ENCODE results near the gene HCFC1R1.

The HCFC1R1 gene

DNA sequence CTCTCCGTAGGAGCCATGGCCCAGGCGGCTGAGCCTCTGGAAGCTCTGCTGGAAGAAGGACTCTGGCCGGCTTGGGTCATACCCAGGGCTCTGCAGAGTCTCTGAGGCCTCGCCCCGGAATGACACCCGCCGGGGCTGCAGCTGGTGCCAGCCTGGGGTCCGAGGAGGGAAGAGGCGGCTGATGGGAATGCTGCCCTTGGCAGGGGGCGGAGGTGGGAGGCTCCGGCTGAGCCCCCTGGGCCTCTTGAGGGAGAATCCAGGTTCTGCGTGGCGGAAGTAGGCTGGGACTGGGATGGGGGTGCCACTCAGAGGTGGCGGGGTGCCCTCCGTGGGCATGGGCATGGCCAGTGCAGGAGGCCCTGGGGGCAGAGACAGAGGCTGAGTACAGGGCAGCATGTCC, 47.1 kb downstream of the HCFC1R1 start:
- Histone ChIP-seq H3K27ac (0 out of 22 replicates have a peak overlapping the region, but pooled peaks of 1 of the 11 experiments have one; percentile 12), H3K9me3 (replicated peaks in 1 of 11) (no peaks in the 10 kb centered on the region), H3K36me3 (peaks cover 0 to 69% (median 40%) of the 10 kb centered on the region in 11 experiments; a peak in 12 of 22 replicates), H3K4me3 (no peak overlapping the region), H3K4me1 (peaks cover 57 to 94% (median 92%) of the 10 kb centered on the region in 10 experiments), H3K4me2 (peak overlapping the region in 9 of 11 experiments; percentile 92 to 99 (median 96); a peak in 17 of 22 replicates), H4K20me1 (peaks cover 24 to 71% (median 66%) of the 10 kb centered on the region in 11 experiments), H3K9ac (peak overlapping the region in 5 of 11 experiments; percentile 44 to 92 (median 88); a peak in 5 of 22 replicates), H3K27me3 (no peaks in the 10 kb centered on the region)
- TF ChIP-seq Cebpa-rat (IDR thresholded peaks at IDR 0.05): no peak

DNA sequence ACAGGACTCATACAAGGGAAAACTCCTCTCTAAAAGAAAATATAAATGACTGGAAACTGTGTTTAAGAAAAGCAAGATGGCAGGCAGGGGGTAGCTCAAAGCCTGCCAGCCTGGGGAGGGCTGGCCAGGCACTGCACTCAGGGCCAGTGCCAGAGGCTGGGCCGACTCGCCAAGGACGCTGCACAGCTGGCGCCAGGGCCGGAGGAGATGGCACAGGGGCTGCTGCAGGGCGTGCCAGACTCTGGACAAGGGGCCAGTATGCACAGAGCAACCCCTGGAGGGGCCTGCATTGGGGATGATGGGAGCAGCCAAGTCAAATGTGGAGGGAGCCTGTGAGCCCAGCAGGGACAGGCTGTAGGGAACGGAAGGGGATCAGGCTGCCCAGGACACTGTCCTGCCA, 47.5 kb downstream of the HCFC1R1 start:
- peaks cover 58 to 94% (median 92%) of the 10 kb centered on the region in 10 experiments for H3K4me1 ChIP-seq
- H3K9me3 ChIP-seq (replicated peaks in 1 of 11): no peaks in the 10 kb centered on the region
- H3K9ac ChIP-seq: peak overlapping the region in 5 of 11 experiments; percentile 0 to 92 (median 88); a peak in 8 of 22 replicates

DNA sequence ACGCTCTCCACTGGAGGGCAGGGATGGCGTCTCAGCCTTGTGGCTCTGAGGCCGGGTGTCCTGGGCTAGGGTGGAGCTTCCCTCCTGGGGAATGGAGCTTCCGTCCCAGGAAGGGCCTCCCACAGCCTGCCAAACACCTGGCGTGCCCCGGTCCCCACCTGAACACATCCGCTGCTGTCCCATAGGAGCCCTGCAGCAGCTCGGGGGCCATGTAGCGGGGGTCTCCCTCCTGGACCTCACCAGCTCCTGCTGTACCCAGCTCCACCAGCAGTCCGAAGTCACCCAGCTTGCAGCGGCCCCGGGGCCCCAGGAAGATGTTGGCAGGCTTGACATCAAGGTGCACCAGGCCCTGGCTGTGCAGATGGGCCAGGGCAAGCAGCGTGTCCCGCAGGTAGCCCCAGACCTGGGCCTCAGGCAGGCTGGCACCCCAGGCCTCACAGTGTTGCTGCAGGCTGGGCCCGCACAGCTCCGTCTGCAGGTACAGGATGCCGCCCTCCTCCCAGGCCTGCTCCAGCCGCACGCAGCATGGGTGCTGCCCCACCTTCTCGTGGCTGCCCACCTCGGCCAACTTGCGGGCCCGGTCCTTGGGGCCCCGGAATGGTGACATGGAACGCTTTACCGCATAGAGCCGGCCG, 48.5 kb downstream of the HCFC1R1 start:
- TF ChIP-seq Cebpa-rat (IDR thresholded peaks at IDR 0.05): no peak
- Histone ChIP-seq H3K27me3 (no peaks in the 10 kb centered on the region), H3K4me2 (peak overlapping the region; percentile 92 to 99 (median 96); a peak in 21 of 22 replicates), H3K9me3 (replicated peaks in 1 of 11) (no peaks in the 10 kb centered on the region), H4K20me1 (peaks cover 38 to 85% (median 80%) of the 10 kb centered on the region in 11 experiments), H3K36me3 (peaks cover 0 to 79% (median 40%) of the 10 kb centered on the region in 11 experiments; a peak in 12 of 22 replicates), H3K9ac (peak overlapping the region in 8 of 11 experiments; percentile 33 to 92 (median 87); a peak in 11 of 22 replicates), H3K27ac (peak overlapping the region in 2 of 11 experiments; percentile 58 to 65; a peak in 2 of 22 replicates), H3K4me1 (peaks cover 62 to 96% (median 96%) of the 10 kb centered on the region in 10 experiments), H3K4me3 (peak overlapping the region in 3 of 10 experiments; percentile 10 to 77 (median 14); a peak in 2 of 20 replicates)

More for the DNA sequence above, 47.5 kb downstream of the HCFC1R1 start:
- Histone ChIP-seq H3K27me3 (no peaks in the 10 kb centered on the region), H4K20me1 (peaks cover 29 to 76% (median 71%) of the 10 kb centered on the region in 11 experiments), H3K27ac (0 out of 22 replicates have a peak overlapping the region, but pooled peaks of 1 of the 11 experiments have one; percentile 12), H3K4me2 (peak overlapping the region in 9 of 11 experiments; percentile 92 to 99 (median 96); a peak in 18 of 22 replicates), H3K36me3 (peaks cover 0 to 73% (median 40%) of the 10 kb centered on the region in 11 experiments; a peak in 12 of 22 replicates), H3K4me3 (0 out of 20 replicates have a peak overlapping the region, but pooled peaks of 1 of the 10 experiments have one; percentile 3)
- no peak for TF ChIP-seq Cebpa-rat (IDR thresholded peaks at IDR 0.05)

DNA sequence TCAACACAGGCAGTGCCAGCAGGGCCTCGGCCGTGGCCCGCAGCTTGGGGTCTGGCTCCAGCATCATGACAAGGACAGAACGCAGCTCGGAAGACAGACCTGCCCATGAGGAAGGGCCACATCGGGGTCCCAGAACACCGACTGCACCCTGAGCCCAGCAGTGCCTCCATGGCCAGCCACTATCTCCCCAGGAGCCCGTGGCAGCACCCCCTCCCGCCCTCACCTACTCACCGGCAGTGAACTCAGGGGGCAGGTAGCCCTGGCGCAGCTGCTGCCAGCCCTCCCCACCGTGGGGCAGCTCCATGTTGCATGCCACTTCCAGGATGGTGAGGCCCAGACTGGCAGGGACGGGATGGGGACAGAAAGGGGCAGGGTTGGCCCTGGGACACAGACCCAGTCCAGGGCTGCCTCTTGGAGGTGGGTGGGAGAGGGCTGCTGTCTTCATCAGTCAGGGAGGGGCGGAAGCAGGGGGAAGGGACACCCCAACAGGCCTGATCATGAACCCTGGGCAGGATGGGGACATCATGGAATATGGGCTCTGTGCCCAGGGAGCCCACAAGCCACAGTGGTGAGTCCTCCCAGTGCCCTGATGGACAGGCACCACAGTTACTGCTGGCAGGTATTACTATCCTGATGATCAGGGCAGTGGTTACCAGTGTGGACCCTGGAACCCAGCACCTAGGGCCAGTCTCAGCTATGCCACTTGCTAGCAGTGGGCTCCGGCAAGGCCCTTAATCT, 49.3 kb downstream of the HCFC1R1 start:
- Histone ChIP-seq H3K27me3 (no peaks in the 10 kb centered on the region), H3K27ac (peak overlapping the region in 7 of 11 experiments; percentile 3 to 66 (median 55); a peak in 11 of 22 replicates), H3K36me3 (peaks cover 0 to 79% (median 40%) of the 10 kb centered on the region in 11 experiments; a peak in 12 of 22 replicates), H3K9ac (peak overlapping the region in 9 of 11 experiments; percentile 2 to 92 (median 86); a peak in 15 of 22 replicates), H3K4me2 (peak overlapping the region; percentile 92 to 99 (median 96)), H3K4me1 (peaks cover 59 to 95% (median 94%) of the 10 kb centered on the region in 10 experiments), H3K9me3 (replicated peaks in 1 of 11) (no peaks in the 10 kb centered on the region), H3K4me3 (peak overlapping the region in 7 of 10 experiments; percentile 17 to 98 (median 93); a peak in 12 of 20 replicates), H4K20me1 (peaks cover 39 to 90% (median 84%) of the 10 kb centered on the region in 11 experiments)
- TF ChIP-seq Cebpa-rat (IDR thresholded peaks at IDR 0.05): no peak

DNA sequence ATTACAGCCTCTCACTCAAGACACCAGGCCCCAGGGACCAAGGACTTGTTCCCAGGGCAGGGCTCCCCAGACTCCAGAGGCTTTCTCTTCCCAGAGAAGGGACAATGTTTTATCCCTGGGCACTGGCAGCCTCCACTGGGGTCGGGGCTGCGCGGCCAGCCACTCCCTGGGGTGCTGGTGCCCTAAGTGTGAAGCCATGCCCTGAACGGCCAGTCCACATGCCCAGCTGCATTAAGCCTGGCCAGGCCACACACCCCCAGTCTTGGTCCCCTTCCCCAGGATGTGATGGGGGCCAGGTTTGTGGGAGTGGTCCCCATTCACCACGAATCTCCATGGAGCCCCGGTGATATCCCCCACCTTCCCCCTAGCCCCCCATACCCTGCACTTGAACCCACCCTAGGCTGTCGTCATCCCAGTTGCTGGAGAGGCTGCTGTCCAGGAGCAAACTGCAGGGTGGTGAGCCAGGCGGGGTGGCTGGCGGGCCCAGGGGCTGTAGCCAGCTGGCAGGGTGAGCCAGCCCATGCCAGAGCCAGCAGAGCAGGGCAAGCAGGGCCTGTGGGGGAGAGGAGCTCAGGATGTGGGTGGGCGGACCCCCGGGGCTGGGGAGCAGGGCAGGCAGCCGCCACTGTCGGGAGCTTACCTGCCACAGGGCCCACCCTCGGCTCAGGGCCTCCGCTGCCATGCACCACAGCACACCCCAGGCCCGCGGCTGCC, 50.0 kb downstream of the HCFC1R1 start:
- Histone ChIP-seq H3K4me3 (peak overlapping the region in 7 of 10 experiments; percentile 17 to 98 (median 93); a peak in 14 of 20 replicates), H4K20me1 (peaks cover 39 to 93% (median 85%) of the 10 kb centered on the region in 11 experiments), H3K9me3 (replicated peaks in 1 of 11) (no peaks in the 10 kb centered on the region), H3K4me2 (peak overlapping the region; percentile 92 to 99 (median 96)), H3K9ac (peak overlapping the region in 9 of 11 experiments; percentile 2 to 92 (median 88); a peak in 17 of 22 replicates), H3K4me1 (peaks cover 57 to 89% (median 89%) of the 10 kb centered on the region in 10 experiments), H3K36me3 (peaks cover 0 to 79% (median 38%) of the 10 kb centered on the region in 11 experiments; a peak in 12 of 22 replicates), H3K27ac (peak overlapping the region in 7 of 11 experiments; percentile 3 to 66 (median 55); a peak in 12 of 22 replicates), H3K27me3 (no peaks in the 10 kb centered on the region)
- TF ChIP-seq Cebpa-rat (IDR thresholded peaks at IDR 0.05): no peak

DNA sequence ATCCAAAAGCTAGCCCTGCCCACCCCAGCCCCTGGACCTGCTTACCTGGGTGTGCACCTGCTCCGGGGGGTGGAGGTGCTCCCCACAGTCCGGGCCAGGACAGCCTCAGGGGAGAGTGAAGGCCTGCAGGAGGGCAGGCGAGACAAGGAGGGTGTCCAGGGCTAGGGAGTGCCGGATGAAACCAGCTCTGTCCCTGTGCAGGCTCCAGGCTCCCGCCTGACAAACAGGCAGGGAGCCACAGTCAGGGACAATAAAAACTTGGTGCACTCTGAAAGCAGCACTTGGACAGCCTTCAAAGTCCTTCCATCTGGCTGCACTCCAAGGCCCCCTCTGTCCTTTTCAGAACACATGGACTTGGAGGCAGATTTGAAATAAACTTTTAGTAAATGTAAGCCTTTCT, 50.6 kb downstream of the HCFC1R1 start:
- no peak for TF ChIP-seq Cebpa-rat (IDR thresholded peaks at IDR 0.05)
- peaks cover 0 to 73% (median 34%) of the 10 kb centered on the region in 11 experiments; a peak in 12 of 22 replicates for H3K36me3 ChIP-seq
- peak overlapping the region; percentile 92 to 99 (median 96) for H3K4me2 ChIP-seq
- H3K27ac ChIP-seq: peak overlapping the region in 7 of 11 experiments; percentile 3 to 66 (median 55); a peak in 13 of 22 replicates
- peak overlapping the region in 7 of 10 experiments; percentile 77 to 98 (median 93); a peak in 14 of 20 replicates for H3K4me3 ChIP-seq
- H3K27me3 ChIP-seq: no peaks in the 10 kb centered on the region
- peaks cover 39 to 96% (median 86%) of the 10 kb centered on the region in 11 experiments for H4K20me1 ChIP-seq
- peak overlapping the region in 8 of 11 experiments; percentile 33 to 92 (median 88); a peak in 17 of 22 replicates for H3K9ac ChIP-seq
- no peaks in the 10 kb centered on the region for H3K9me3 ChIP-seq (replicated peaks in 1 of 11)
- H3K4me1 ChIP-seq: peaks cover 63 to 91% (median 89%) of the 10 kb centered on the region in 10 experiments
